ENCODE data around the gene C12orf60.
A peak's percentile ranks its signal among the peaks of the same experiment; 100 is the strongest.
"Not testable (repeated sequence)": the region's sequence is repeated elsewhere in the genome, so short reads cannot be mapped to it uniquely, and the experiment has no call there.

C12orf60 gene, protein sequence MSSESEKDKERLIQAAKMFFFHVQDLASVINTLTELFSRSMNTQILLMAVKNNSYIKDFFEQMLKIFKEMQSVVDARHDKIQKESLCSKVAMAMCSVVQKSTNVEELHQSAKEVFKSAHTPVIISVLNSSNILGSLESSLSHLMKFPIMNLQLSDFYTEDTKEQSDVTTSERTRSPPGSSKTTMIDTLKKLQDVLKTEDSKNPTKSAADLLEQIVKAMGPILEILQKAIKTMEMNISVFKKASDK

DNA sequence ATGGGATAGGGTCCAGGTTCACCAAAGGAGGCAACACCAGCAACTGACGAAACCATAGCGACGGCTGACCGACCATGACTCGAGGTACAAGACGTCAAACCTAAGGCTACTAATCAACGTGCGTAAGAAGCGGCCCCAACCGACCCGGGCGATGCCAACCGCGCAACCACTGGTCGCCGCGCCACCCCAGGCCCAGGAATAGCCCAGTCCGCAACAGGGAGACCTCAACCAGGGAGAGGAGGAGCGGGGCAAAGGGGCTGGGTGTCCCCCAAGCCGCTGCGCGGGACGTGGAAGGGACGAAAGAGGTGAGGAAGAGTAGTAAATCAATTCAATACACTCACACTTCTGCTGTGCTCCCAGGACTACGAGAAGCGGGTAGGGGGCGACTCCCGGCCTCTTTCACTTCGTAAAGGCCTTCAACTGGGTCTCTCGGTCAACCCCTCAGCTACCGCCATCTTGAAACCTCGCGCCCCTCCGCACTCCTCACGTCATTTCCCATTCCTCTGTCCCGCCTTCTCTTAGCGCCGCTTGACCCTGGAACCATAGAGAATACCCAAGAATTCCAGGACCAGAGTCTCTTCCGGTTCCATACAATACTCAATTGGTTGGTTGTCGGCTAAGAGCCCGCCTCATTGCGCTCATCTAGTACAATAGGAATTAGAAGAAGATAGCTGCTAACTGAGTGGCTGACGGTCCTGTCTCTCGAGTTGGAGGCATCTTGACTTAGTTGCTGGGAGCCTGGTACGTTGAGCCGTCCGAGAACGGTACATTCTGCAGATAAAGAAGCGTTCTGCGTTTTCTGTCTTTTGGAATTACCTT is at the start of gene C12orf60, which contains the start of gene WBP11:
TSS of gene C12orf60 (plus strand) at position 660 of the 819 bp plus-strand sequence. CDS start 19,266 bp downstream, outside the sequence.
TSS of gene WBP11 (minus strand) at position 468 of the 819 bp plus-strand sequence. CDS start 2,095 bp downstream, outside the sequence.
- peak; percentile 99 for DNase-seq

DNA sequence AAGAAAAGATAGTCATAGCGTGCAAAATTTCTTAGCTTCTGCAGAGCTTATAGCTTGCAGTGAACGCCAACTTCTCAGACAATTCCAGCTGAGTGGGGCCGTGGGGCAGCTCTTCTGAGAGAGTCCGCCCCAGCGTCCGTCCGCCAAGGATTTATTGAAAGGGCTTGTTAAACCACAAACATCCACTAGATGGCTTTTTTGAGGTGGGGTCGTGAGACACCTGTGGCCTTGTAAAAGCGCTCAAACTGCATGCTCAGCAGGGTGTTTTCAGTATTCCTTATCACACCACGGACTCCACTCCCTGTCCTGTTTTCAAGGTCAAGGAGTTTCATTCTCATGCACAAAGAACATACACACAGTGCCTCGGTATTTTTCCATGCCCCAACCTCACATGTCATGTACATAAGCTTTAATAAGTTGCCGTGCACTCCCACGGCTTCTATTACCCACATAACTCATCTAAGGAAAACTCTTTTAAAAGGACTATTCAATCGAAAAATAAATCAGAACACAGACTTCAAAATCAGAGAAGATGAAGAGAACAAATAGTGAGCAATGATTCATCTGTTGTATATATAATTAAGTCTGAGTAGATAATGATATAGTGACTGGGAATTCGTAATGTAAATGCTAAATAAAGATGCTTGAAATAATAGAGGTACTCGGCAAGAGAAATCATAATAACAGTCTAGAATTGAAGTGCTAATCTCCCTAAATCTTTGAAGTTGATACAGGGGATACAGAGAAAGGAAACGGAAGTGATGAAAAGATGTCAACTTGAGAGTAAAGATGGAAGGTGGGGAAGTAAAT is 46.9 kb upstream of the C12orf60 start:
- peak; percentile 44 for DNase-seq

- not testable (repeated sequence) for DNase-seq
These were observed 43.7 kb upstream of the C12orf60 start for GRCh38 chr12:14759711-14760280.

GRCh38 chr12:14765398-14765797 is 38.1 kb upstream of the C12orf60 start:
- no peak for DNase-seq

- not testable (repeated sequence) for DNase-seq
These were observed 37.5 kb upstream of the C12orf60 start for GRCh38 chr12:14766020-14766419.

DNA sequence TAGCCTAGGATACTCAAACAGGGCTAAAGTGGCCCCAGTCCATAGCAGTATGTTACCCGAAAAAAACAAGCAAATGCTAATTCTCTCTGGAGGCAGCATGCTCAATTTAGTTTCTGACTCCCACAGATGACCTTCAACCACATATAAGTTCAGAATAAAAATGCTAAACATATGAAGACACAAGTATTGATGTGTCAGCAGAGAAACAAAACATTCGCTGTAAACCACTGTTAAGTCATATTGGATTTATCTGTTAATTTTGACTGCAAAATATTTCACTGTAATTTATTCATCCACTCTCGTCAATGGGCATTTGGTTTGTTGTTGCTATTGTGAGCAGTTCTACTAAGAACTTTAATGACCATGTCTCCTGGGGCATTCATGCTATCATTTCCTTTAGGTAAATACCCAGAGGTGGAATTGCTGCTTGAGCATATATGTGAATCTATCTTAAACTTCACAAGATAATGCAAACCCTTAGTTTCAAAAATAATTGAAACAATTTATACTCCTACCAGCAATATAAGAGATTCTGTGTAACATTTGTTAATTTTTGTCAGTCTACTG is 36.7 kb upstream of the C12orf60 start:
- DNase-seq = no peak

GRCh38 chr12:14767617-14768016 is 35.9 kb upstream of the C12orf60 start:
- no peak for DNase-seq

GRCh38 chr12:14768823-14769405 is 34.6 kb upstream of the C12orf60 start:
- DNase-seq = no peak

DNA sequence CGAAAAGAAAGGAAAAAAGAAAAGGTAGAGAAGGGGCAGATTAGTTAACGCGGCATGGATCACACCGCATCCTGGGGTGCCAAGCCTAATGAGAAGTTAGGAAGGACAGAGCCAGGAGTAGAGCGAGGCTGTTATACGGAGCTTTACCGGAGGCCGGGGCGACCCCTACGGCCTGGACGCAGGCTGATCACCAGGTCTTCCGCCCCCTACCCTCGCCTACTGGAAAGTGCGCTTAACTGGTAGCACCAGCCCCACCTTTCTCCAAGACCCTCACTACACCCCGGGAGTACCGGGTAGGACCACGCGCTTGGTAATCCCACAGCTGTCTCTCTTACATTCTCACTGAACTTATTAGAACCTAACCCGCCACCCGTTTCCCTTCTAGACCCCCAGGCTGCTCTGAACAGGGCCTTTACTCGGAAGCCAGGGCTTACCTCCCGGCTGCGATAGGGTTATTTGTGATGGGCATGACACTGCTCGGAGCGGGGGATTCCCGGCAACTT is 34.0 kb upstream of the C12orf60 start:
- peak; percentile 70 for DNase-seq

- DNase-seq = peak; percentile 93
These were observed 33.4 kb upstream of the C12orf60 start for GRCh38 chr12:14769969-14770495.

DNA sequence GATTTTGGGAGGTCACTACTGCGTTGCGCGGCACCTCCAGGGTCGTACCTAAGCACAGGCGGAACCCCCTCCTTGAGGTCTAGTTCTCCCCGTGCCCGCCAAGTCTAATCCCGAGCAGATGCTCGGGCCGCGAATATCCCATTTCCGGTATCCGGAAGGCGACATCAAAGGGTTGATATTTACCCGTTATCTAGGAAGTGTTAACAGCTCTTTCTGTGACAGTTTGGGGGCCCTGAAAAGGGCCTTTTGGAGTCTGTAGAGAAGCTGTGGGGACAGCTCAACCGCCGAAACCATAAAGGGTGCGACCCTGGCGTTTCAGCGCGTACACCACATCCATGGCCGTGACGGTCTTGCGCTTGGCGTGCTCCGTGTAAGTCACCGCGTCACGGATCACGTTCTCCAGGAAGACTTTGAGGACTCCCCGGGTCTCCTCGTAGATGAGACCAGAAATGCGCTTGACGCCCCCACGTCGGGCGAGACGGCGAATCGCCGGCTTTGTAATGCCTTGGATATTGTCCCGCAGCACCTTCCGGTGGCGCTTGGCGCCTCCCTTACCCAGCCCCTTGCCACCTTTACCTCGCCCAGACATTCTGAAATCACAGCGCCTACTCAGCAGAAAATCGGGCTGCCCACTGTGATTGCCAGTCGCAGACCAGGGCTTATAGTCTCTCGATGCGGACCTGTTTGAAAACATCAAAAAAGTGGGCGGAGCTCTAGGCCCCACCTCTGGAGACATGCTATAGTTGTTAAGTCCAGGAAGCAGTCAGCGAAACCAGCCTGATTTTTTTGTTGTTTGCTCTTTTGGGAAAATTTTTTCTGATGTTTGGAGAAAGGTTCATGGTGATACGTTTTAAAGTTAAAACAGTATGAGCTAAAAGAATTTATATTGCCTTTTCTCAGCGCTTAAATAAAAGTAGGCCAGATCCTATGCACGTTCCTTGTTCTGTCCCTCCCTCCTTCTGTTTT is 32.7 kb upstream of the C12orf60 start:
- DNase-seq = peak; percentile 96

GRCh38 chr12:14771651-14772137 is 31.8 kb upstream of the C12orf60 start:
- peak; percentile 57 for DNase-seq

GRCh38 chr12:14772946-14773345 is 30.5 kb upstream of the C12orf60 start:
- DNase-seq = no peak

GRCh38 chr12:14773685-14774073 is 29.8 kb upstream of the C12orf60 start:
- DNase-seq = no peak

GRCh38 chr12:14774074-14774905 is 29.2 kb upstream of the C12orf60 start:
- peak; percentile 98 for DNase-seq

DNA sequence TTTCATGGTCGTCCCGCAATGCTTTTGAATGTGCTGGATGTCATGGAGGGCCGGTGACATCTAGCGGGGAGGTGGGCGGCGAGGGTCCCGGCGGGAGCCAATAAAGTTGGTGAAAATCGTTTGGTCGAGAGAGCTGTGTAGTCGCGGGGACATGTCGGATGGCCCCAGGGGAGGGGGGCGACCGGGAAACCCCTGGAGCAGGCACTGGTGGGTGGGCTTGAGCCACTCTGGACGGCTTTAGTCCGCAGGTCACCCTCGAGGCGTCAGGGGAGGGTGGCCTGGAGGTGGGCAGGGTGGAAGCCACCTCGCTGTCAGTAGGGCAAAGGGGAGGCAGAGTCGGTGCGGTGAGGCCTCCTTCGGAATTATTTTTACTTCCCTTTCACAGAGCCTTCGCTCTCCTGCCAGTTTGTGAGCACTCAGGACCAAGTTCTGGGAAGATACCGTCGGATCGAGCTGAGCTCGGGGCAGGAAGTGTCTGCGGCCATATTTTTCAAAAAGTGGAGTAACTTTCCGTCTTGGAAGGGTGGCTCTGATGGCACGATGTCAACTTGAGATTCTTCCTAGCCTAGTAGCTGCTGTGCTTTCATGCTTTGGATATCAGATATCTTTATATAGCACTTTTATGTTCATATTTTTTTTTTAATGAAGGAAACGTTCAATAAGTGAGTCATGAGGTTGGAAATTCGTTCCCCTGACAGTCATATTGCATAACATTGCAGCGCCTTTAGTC is 28.4 kb upstream of the C12orf60 start:
- DNase-seq = peak; percentile 69

DNA sequence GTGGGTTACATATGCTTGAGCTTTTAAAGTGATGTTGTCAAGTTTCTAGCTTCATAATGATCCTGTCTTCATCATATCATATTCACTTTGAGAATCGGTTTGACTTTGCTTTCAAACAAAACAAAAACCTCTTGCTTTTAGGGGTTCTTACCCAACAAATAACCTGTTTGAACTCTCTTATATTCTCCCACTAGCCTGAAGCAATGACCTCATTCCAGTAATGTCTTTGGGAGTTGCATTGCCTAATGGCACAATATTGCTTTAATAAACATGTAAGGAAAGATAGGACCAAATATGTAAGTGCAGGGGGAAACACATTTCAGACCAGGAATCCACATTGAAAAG is 27.9 kb upstream of the C12orf60 start:
- DNase-seq = no peak

- peak; percentile 69 for DNase-seq
These were observed 27.1 kb upstream of the C12orf60 start for GRCh38 chr12:14776236-14776961.
